ENCODE results near the gene ABCC11.

DNA sequence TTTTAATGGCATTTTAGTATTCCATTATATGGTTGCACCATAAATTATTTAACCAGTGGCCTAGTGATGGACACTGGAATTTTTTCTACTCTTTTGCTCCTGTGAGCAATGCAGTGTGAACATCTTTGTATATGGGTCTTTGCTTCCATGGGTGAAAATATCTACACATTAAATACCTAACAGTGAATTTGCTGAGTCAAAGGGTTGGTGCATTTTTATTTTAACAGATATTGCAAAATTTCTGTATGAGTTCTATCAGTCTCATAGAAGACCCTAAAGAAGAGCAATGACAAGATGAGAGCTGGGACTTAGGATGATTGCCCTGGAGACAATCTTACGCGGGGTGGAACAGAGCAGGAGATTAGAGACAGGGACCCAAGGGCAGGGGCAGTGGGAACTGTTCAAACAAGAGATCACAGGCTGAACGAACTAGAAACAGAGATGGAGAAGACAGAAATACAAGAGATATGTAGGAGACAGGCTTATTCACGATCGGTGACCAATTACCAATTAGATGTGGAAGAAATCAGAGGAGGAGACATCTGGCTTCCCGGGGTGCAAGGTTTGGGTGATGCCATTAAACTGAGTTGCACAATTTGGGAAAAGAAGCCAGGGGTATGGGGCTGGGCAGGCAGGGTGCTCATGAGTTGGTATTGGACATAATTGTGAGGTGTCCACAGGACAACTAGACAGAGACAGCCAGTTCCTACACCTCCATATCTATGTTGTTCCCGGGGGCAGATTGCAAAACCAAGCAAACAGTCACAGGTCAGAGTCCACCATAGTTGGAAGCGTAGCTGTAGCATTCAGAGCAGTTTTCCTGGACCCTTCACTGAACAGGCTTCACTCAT lies 43.1 kb downstream of the ABCC11 start:
- TF ChIP-seq CTCF (IDR thresholded peaks at IDR 0.05) (no peak), EP300 (IDR thresholded peaks at IDR 0.05) (no peak)
